ENCODE data around the gene ACTR3. TPM values are rescaled to one million over a fixed set of nuclear protein-coding genes. Genes with fewer than 3 reads are reported as not detected.
"Not testable (repeated sequence)": the region's sequence is repeated elsewhere in the genome, so short reads cannot be mapped to it uniquely, and the experiment has no call there.

ACTR3 gene
- total RNA-seq, 1 experiment from 2014 or later, result 169 TPM

DNA sequence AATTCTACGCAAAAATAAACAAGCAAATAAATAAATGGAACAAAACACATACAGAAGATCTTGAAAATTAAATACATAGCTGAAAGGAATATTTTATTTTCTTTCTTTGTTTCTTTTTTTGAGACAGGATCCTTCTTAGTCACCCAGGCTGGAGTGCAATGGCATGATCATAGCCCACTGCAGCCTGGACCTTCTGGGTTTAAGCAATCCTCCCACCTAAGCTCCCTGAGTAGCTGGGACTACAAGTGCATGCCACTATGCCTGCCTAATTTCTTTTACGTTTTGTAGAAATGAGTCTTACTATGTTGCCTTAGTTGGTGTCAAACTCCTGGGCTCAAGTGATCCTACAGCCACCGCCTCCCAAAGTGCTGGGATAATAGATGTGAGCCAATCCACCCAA, 44.6 kb upstream of the ACTR3 start:
- peaks cover 11% of the 10 kb centered on the region for H3K4me1 Mint-ChIP-seq
- H3K27me3 Mint-ChIP-seq (ENCODE audit: low read depth), result no peaks in the 10 kb centered on the region; the same call in 1 of the 2 replicates
- peaks cover 8% of the 10 kb centered on the region for H3K36me3 Mint-ChIP-seq
- H3K9me3 Mint-ChIP-seq, result peaks cover 30% of the 10 kb centered on the region
- H3K27ac Mint-ChIP-seq, result no peak overlapping the region
- DNase-seq (ENCODE audit: low spot score) (no peak), ATAC-seq (no peak)
- H3K4me3 Mint-ChIP-seq, result no peak overlapping the region
- CTCF ChIA-PET, result no interaction called here
- TF ChIP-seq, protein P1, sequence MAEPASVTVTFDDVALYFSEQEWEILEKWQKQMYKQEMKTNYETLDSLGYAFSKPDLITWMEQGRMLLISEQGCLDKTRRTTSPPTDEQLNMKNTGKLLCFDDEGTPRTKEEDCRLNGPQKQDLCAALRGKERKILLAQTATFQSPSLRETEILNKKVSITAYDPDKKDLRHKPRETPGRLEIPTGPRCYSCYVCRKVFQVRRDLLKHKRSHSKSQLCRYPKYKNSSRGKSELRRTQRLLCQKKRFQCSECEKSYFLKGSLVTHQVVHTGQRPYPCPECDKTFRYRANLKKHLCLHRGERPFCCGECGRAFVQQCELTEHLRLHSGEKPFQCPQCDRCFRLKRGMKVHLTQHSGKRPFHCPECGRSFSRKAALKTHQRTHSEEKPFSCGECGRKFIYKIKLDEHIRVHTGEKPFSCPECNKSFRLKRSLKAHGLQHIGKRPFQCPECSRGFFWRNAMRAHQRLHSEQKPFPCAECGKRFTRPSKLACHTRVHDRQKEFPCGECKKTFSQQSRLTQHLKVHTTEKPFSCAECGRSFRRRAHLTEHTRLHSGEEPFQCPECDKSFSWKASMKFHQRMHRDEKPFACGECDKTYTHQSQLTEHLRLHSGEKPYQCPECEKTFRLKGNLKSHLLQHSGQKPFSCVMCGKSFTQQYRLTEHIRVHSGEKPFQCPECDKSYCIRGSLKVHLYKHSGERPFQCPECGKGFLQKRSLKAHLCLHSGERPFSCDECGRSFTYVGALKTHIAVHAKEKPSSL (CRISPR knock-in tag; conservative IDR thresholded peaks at IDR 0.05), result no peak
- TF ChIP-seq, protein P2, sequence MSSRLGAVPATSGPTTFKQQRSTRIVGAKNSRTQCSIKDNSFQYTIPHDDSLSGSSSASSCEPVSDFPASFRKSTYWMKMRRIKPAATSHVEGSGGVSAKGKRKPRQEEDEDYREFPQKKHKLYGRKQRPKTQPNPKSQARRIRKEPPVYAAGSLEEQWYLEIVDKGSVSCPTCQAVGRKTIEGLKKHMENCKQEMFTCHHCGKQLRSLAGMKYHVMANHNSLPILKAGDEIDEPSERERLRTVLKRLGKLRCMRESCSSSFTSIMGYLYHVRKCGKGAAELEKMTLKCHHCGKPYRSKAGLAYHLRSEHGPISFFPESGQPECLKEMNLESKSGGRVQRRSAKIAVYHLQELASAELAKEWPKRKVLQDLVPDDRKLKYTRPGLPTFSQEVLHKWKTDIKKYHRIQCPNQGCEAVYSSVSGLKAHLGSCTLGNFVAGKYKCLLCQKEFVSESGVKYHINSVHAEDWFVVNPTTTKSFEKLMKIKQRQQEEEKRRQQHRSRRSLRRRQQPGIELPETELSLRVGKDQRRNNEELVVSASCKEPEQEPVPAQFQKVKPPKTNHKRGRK (CRISPR knock-in tag; IDR thresholded peaks at IDR 0.05; ENCODE audit: borderline replicate concordance), result no peak
- TF ChIP-seq ZNF232 (CRISPR knock-in tag; IDR thresholded peaks at IDR 0.05) (no peak), FOXJ3 (CRISPR knock-in tag; IDR thresholded peaks at IDR 0.05; ENCODE audit: borderline replicate concordance) (no peak), MXD4 (CRISPR knock-in tag; IDR thresholded peaks at IDR 0.05; ENCODE audit: borderline replicate concordance) (no peak), JUN (CRISPR knock-in tag; IDR thresholded peaks at IDR 0.05) (no peak), IRF2 (CRISPR knock-in tag; IDR thresholded peaks at IDR 0.05; ENCODE audit: borderline replicate concordance, low read depth) (no peak), NR1H2 (CRISPR knock-in tag; IDR thresholded peaks at IDR 0.05) (no peak), SP1 (CRISPR knock-in tag; conservative IDR thresholded peaks at IDR 0.05) (no peak), ZNF219 (CRISPR knock-in tag; IDR thresholded peaks at IDR 0.05; ENCODE audit: borderline replicate concordance) (no peak)
- TF ChIP-seq, protein P3, sequence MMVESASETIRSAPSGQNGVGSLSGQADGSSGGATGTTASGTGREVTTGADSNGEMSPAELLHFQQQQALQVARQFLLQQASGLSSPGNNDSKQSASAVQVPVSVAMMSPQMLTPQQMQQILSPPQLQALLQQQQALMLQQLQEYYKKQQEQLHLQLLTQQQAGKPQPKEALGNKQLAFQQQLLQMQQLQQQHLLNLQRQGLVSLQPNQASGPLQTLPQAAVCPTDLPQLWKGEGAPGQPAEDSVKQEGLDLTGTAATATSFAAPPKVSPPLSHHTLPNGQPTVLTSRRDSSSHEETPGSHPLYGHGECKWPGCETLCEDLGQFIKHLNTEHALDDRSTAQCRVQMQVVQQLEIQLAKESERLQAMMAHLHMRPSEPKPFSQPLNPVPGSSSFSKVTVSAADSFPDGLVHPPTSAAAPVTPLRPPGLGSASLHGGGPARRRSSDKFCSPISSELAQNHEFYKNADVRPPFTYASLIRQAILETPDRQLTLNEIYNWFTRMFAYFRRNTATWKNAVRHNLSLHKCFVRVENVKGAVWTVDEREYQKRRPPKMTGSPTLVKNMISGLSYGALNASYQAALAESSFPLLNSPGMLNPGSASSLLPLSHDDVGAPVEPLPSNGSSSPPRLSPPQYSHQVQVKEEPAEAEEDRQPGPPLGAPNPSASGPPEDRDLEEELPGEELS (CRISPR knock-in tag; IDR thresholded peaks at IDR 0.05), result no peak
- TF ChIP-seq, protein P4, sequence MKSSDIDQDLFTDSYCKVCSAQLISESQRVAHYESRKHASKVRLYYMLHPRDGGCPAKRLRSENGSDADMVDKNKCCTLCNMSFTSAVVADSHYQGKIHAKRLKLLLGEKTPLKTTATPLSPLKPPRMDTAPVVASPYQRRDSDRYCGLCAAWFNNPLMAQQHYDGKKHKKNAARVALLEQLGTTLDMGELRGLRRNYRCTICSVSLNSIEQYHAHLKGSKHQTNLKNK (CRISPR knock-in tag; IDR thresholded peaks at IDR 0.05), result no peak
- TF ChIP-seq, protein P5, sequence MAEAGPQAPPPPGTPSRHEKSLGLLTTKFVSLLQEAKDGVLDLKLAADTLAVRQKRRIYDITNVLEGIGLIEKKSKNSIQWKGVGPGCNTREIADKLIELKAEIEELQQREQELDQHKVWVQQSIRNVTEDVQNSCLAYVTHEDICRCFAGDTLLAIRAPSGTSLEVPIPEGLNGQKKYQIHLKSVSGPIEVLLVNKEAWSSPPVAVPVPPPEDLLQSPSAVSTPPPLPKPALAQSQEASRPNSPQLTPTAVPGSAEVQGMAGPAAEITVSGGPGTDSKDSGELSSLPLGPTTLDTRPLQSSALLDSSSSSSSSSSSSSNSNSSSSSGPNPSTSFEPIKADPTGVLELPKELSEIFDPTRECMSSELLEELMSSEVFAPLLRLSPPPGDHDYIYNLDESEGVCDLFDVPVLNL (CRISPR knock-in tag; IDR thresholded peaks at IDR 0.05; ENCODE audit: borderline replicate concordance, low read depth), result no peak
- POLR2A ChIA-PET, result no interaction called here

DNA sequence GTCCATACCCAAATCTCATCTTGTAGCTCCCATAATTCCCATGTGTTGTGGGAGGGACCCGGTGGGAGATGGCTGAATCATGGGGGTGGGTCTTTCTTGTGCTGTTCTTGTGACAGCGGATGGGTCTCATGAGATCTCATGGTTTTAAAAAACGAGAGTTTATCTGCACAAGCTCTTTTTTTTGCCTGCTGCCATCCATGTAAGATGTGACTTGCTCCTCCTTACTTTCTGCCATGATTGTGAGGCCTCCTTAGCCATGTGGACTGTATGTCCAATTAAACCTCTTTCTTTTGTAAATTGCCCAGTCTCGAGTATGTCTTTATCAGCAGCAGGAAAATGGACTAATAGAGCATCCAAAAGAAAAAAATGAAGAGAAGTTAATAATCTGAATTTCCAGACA, 44.1 kb upstream of the ACTR3 start:
- POLR2A ChIA-PET; DNase-seq (ENCODE audit: low spot score); CTCF ChIA-PET; H3K27ac Mint-ChIP-seq; H3K4me3 Mint-ChIP-seq; H3K27me3 Mint-ChIP-seq (ENCODE audit: low read depth); H3K4me1 Mint-ChIP-seq; H3K36me3 Mint-ChIP-seq; ATAC-seq: not testable (repeated sequence)
- peaks cover 33% of the 10 kb centered on the region for H3K9me3 Mint-ChIP-seq

DNA sequence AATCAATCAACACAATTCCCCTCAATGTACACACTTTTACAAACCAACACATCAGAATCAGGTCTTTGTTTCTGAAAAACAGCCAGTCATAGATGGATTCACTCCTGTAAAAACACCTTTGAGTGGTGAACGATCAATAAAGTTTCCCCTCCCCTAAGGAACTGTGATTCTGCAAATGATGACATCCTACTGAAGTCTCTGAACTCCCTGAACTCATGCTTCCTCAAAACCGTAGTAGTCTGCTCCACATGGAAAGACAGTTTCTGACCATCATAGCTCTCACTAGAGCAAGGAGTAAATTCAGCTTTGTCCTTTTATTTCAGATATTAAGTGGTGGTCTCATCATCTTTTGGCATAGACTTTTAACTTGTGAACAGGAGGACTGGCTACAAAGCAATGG, 43.5 kb upstream of the ACTR3 start:
- H3K9me3 Mint-ChIP-seq, result peaks cover 35% of the 10 kb centered on the region
- H3K27ac Mint-ChIP-seq, result no peak overlapping the region
- H3K4me1 Mint-ChIP-seq, result 0 out of 2 replicates have a peak, but pooled peaks cover 3% of the 10 kb centered on the region
- no peak overlapping the region for H3K4me3 Mint-ChIP-seq
- ATAC-seq (no peak), DNase-seq (ENCODE audit: low spot score) (no peak)
- H3K27me3 Mint-ChIP-seq (ENCODE audit: low read depth), result no peaks in the 10 kb centered on the region; the same call in 1 of the 2 replicates
- POLR2A ChIA-PET, result no interaction called here
- CTCF ChIA-PET, result no interaction called here
- peaks cover 8% of the 10 kb centered on the region for H3K36me3 Mint-ChIP-seq
- TF ChIP-seq, protein P6, sequence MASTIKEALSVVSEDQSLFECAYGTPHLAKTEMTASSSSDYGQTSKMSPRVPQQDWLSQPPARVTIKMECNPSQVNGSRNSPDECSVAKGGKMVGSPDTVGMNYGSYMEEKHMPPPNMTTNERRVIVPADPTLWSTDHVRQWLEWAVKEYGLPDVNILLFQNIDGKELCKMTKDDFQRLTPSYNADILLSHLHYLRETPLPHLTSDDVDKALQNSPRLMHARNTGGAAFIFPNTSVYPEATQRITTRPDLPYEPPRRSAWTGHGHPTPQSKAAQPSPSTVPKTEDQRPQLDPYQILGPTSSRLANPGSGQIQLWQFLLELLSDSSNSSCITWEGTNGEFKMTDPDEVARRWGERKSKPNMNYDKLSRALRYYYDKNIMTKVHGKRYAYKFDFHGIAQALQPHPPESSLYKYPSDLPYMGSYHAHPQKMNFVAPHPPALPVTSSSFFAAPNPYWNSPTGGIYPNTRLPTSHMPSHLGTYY (CRISPR knock-in tag; IDR thresholded peaks at IDR 0.05), result no peak
- TF ChIP-seq, protein P7, sequence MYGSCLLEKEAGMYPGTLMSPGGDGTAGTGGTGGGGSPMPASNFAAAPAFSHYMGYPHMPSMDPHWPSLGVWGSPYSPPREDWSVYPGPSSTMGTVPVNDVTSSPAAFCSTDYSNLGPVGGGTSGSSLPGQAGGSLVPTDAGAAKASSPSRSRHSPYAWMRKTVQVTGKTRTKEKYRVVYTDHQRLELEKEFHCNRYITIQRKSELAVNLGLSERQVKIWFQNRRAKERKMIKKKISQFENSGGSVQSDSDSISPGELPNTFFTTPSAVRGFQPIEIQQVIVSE (CRISPR knock-in tag; IDR thresholded peaks at IDR 0.05; ENCODE audit: borderline replicate concordance), result no peak
- no peak for TF ChIP-seq IRF2 (CRISPR knock-in tag; IDR thresholded peaks at IDR 0.05; ENCODE audit: borderline replicate concordance, low read depth)
- no peak for TF ChIP-seq ZNF219 (CRISPR knock-in tag; IDR thresholded peaks at IDR 0.05; ENCODE audit: borderline replicate concordance)
- TF ChIP-seq, protein P5 (CRISPR knock-in tag; IDR thresholded peaks at IDR 0.05; ENCODE audit: borderline replicate concordance, low read depth), result no peak
- TF ChIP-seq JAZF1 (CRISPR knock-in tag; IDR thresholded peaks at IDR 0.05), result no peak
- TF ChIP-seq CREB1 (CRISPR knock-in tag; IDR thresholded peaks at IDR 0.05), result no peak
- no peak for TF ChIP-seq PRRX2 (CRISPR knock-in tag; IDR thresholded peaks at IDR 0.05)
- no peak for TF ChIP-seq ZNF121 (CRISPR knock-in tag; IDR thresholded peaks at IDR 0.05)
- TF ChIP-seq ESRRA (CRISPR knock-in tag; IDR thresholded peaks at IDR 0.05; ENCODE audit: borderline replicate concordance), result no peak

Measured in WTC11 (cell line).